Epithelial cell of alveolus of lung (primary cell): ENCODE measurements around the gene STAMBPL1. TPM values are rescaled to one million over a fixed set of nuclear protein-coding genes. Genes with fewer than 3 reads are reported as not detected.

ENCODE experiments used
- total RNA-seq: library from RNA; depleted of rRNA; stranded (reverse); fragments of >200 nt; gene quantifications from 2 replicates; pipeline ENCODE4 v1.2.1, GENCODE V29; 2015

Gene STAMBPL1
- total RNA-seq, result 30.3 and 84.2 TPM in 2 replicates

GRCh38 chr10:88879534-88880281, at the start of gene STAMBPL1:
Gene STAMBPL1, plus strand, starts transcription at chr10:88880245. Its CDS starts 21,464 bp downstream, at chr10:88901709.

GRCh38 chr10:88851706-88852105, 28.3 kb upstream of the STAMBPL1 start, which contains the start of gene ANKRD22:
Gene ANKRD22, minus strand, starts transcription at chr10:88851844. Its CDS starts 237 bp downstream, at chr10:88851607.

DNA sequence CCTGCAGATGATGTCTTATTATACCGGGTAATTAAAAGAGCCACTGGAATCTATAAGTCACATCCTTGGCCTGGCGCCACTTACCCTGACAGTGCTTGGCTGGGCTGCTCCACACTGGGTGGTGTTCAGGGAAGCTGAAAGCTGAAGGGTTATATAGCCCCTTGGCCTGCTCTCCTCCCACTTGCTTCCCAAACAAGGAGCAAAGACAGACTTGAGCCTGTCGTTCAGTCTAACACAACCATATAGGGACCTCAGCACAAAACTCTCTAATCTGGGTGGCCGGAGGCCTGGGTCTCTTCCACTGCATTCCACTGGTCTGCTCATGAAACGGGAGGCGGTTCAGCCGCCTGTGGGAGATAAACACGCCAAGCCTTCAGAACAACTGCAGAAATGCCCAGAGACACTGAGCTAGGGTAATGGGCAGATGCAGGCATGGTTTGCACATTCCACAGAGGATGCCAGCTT, 72.6 kb downstream of the STAMBPL1 start, which contains the start of gene ACTA2:
Gene ACTA2 (minus strand): TSS at position 127 of the 465 bp plus-strand sequence. CDS start 3,843 bp downstream, outside the sequence.

Other genes starting within 250 kb of the STAMBPL1 start
- not detected in 2 replicates for gene LIPF, start 215.8 kb upstream of the STAMBPL1 start, total RNA-seq
- gene LIPK, start 174.0 kb upstream of the STAMBPL1 start, total RNA-seq, result not detected in 2 replicates
- not detected in 2 replicates for gene LIPN, start 120.2 kb upstream of the STAMBPL1 start, total RNA-seq
- gene LIPM, start 77.5 kb upstream of the STAMBPL1 start, total RNA-seq, result not detected in 2 replicates
- gene ANKRD22, start 28.4 kb upstream of the STAMBPL1 start, total RNA-seq, result not detected in 2 replicates
- 129 and 218 TPM in 2 replicates for gene ACTA2, start 72.5 kb downstream of the STAMBPL1 start, total RNA-seq
- 17.8 and 35.1 TPM in 2 replicates for gene FAS, start 110.6 kb downstream of the STAMBPL1 start, total RNA-seq